ENCODE results near the gene GRM4.

The GRM4 gene

DNA sequence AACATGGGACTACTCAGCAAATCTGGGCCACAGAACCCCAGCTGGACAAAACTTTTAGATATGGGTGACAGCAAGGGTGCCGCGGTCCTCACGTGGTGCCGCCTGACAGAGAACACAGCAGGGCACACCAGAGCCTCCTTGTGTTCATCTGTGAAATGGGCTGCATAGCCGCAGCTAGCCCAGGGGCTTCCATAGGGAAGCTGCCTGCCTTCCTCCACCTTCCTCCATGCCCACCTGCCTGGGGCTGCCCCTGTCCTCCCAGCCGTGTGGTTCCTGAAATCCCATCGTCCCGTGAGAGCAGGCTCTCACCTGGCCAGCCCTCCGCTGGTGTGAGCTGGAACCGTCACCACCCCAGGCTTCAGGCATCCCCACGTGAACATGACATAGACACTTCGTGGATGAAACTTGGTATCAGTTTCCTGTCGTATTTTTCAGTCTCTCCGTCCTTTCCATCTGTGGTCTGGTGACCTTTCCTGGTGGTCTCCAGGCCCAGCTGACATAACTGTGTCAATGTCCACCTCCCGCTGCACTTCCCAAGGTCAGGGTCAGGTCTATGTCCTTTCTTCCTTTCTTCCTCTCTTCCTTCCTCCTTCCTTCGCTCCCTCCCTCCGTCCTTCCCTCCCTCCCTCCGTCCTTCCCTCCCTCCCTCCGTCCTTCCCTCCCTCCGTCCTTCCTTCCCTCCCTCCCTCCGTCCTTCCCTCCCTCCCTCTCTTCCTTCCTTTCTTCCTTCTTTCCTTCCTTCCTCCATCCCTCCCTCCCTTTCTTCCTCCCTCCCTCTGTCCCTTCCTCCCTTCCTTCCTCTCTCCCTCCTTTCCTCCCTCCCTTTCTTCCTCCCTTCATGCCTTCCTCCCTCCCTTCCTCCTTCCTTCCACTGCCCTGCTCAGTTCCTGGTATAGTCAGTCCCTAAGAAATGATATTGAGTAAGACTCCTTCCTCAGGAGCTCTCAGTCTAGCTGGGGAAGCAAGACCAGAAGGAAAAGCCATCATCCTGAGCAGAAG, 78.8 kb downstream of the GRM4 start:
- Histone ChIP-seq H4K20me1 (ENCODE audit: insufficient read depth, low read length, poor library complexity, severe bottlenecking) (no peaks in the 10 kb centered on the region), H3K4me1 (ENCODE audit: insufficient read depth, low read length, poor library complexity, severe bottlenecking) (no peaks in the 10 kb centered on the region), H3K36me3 (ENCODE audit: insufficient read depth, low read length) (no peaks in the 10 kb centered on the region), H2AFZ (ENCODE audit: low read length) (no peak overlapping the region), H3F3A (ENCODE audit: low read depth) (0 out of 2 replicates have a peak, but pooled peaks cover 2% of the 10 kb centered on the region), H3K79me2 (ENCODE audit: insufficient read depth, low read length) (no peaks in the 10 kb centered on the region), H3K9ac (ENCODE audit: low read depth, low read length, poor library complexity, severe bottlenecking) (no peak overlapping the region), H3K9me2 (replicated peaks; ENCODE audit: low read depth, low read length) (no peaks in the 10 kb centered on the region), H3K9me3 (ENCODE audit: insufficient read depth, low read depth, low read length) (no peaks in the 10 kb centered on the region), H3K4me2 (ENCODE audit: low read depth, low read length, poor library complexity, severe bottlenecking) (no peak overlapping the region), H3K27me3 (ENCODE audit: insufficient read depth, low read length, poor library complexity, severe bottlenecking) (no peaks in the 10 kb centered on the region), H3K4me3 (ENCODE audit: low read length, poor library complexity, severe bottlenecking) (no peak overlapping the region)
- TF ChIP-seq, protein P1, sequence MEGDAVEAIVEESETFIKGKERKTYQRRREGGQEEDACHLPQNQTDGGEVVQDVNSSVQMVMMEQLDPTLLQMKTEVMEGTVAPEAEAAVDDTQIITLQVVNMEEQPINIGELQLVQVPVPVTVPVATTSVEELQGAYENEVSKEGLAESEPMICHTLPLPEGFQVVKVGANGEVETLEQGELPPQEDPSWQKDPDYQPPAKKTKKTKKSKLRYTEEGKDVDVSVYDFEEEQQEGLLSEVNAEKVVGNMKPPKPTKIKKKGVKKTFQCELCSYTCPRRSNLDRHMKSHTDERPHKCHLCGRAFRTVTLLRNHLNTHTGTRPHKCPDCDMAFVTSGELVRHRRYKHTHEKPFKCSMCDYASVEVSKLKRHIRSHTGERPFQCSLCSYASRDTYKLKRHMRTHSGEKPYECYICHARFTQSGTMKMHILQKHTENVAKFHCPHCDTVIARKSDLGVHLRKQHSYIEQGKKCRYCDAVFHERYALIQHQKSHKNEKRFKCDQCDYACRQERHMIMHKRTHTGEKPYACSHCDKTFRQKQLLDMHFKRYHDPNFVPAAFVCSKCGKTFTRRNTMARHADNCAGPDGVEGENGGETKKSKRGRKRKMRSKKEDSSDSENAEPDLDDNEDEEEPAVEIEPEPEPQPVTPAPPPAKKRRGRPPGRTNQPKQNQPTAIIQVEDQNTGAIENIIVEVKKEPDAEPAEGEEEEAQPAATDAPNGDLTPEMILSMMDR (conservative IDR thresholded peaks at IDR 0.05; ENCODE audit: low read length) = no peak
- TF ChIP-seq EZH2phosphoT487 (IDR thresholded peaks at IDR 0.05; ENCODE audit: borderline replicate concordance) = no peak

DNA sequence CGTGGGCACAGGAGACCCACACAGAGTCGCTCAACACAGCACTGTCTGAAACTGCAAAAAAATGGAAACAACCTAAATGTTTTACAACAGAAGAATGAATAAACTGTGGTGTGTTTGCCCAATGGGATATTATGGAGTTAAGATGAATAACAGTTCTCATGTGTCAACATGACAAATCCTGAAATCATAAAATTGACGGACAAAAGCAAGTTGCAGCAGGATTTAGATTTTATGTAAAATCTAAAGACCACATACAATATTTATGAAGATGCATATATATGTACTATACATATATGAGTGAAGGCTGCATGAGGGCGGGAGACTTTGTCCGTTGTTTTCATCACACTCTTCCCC, 79.7 kb downstream of the GRM4 start:
- Histone ChIP-seq H3K9me2 (replicated peaks; ENCODE audit: low read depth, low read length) (no peaks in the 10 kb centered on the region), H2AFZ (ENCODE audit: low read length) (no peak overlapping the region), H3K36me3 (ENCODE audit: insufficient read depth, low read length) (no peaks in the 10 kb centered on the region), H3K79me2 (ENCODE audit: insufficient read depth, low read length) (no peaks in the 10 kb centered on the region), H3F3A (ENCODE audit: low read depth) (0 out of 2 replicates have a peak, but pooled peaks cover under 1% of the 10 kb centered on the region), H3K9me3 (ENCODE audit: insufficient read depth, low read depth, low read length) (no peaks in the 10 kb centered on the region), H4K20me1 (ENCODE audit: insufficient read depth, low read length, poor library complexity, severe bottlenecking) (no peaks in the 10 kb centered on the region), H3K4me1 (ENCODE audit: insufficient read depth, low read length, poor library complexity, severe bottlenecking) (no peaks in the 10 kb centered on the region), H3K4me2 (ENCODE audit: low read depth, low read length, poor library complexity, severe bottlenecking) (no peak overlapping the region), H3K9ac (ENCODE audit: low read depth, low read length, poor library complexity, severe bottlenecking) (no peak overlapping the region), H3K4me3 (ENCODE audit: low read length, poor library complexity, severe bottlenecking) (no peak overlapping the region), H3K27me3 (ENCODE audit: insufficient read depth, low read length, poor library complexity, severe bottlenecking) (no peaks in the 10 kb centered on the region)
- TF ChIP-seq, protein P1 (conservative IDR thresholded peaks at IDR 0.05; ENCODE audit: low read length) = no peak
- no peak for TF ChIP-seq EZH2phosphoT487 (IDR thresholded peaks at IDR 0.05; ENCODE audit: borderline replicate concordance)

DNA sequence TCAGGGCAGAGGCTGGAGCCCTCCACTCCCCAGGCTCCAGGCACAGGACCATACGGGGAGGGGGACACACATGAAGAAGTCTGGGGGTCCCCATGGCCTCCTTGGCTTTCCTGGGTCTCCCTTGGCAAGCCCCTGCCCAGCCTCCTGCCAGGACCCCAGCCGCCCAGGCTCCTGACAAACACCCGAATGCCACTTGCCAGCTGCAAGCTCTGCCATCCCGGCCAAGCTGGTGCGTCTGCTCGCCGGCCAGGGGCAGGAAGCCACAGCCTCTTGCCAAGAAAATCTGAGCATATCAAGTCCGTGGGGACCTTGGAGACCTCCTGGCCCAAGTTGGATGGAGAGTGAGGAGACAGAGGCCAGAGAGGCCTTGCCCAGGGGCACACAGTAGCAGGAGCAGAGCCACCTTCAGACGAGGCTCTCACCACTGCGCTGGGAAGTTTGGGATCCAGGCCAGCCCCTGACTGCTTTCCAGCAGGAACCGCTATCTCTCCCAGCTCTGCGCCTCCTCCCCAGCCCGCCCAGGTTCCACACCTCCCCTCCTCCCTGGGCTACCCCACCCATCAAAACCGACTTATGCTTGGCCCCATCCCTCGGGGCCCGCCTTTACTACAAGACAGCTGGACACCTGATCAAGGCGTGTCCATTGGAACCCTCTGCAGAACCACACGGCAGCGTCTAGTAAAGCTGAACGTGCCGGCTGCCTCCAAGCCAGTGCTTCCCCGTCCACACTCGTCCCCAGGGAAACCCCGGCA, 80.2 kb downstream of the GRM4 start:
- no peaks in the 10 kb centered on the region for H3K27me3 ChIP-seq (ENCODE audit: insufficient read depth, low read length, poor library complexity, severe bottlenecking)
- H3F3A ChIP-seq (ENCODE audit: low read depth) = no peaks in the 10 kb centered on the region
- H3K4me3 ChIP-seq (ENCODE audit: low read length, poor library complexity, severe bottlenecking) = no peak overlapping the region
- H3K9me2 ChIP-seq (replicated peaks; ENCODE audit: low read depth, low read length) = no peaks in the 10 kb centered on the region
- H3K9ac ChIP-seq (ENCODE audit: low read depth, low read length, poor library complexity, severe bottlenecking) = no peak overlapping the region
- TF ChIP-seq EZH2phosphoT487 (IDR thresholded peaks at IDR 0.05; ENCODE audit: borderline replicate concordance) = no peak
- TF ChIP-seq, protein P1 (conservative IDR thresholded peaks at IDR 0.05; ENCODE audit: low read length) = no peak
- H3K4me1 ChIP-seq (ENCODE audit: insufficient read depth, low read length, poor library complexity, severe bottlenecking) = no peaks in the 10 kb centered on the region
- no peaks in the 10 kb centered on the region for H3K9me3 ChIP-seq (ENCODE audit: insufficient read depth, low read depth, low read length)
- H3K36me3 ChIP-seq (ENCODE audit: insufficient read depth, low read length) = no peaks in the 10 kb centered on the region
- H3K4me2 ChIP-seq (ENCODE audit: low read depth, low read length, poor library complexity, severe bottlenecking) = no peak overlapping the region
- H2AFZ ChIP-seq (ENCODE audit: low read length) = no peak overlapping the region
- no peaks in the 10 kb centered on the region for H4K20me1 ChIP-seq (ENCODE audit: insufficient read depth, low read length, poor library complexity, severe bottlenecking)
- H3K79me2 ChIP-seq (ENCODE audit: insufficient read depth, low read length) = no peaks in the 10 kb centered on the region
